DMS79 treated with DMSO at 0.1 percent for 48 hours (cell line): Measurements from ENCODE around the gene LGR6.
"Not testable (repeated sequence)": the region's sequence is repeated elsewhere in the genome, so short reads cannot be mapped to it uniquely, and the experiment has no call there.

Experiments used
- DNase-seq: peaks from one replicate; lab custom pipeline; 2025; lab: John Stamatoyannopoulos, UW

LGR6 gene, protein sequence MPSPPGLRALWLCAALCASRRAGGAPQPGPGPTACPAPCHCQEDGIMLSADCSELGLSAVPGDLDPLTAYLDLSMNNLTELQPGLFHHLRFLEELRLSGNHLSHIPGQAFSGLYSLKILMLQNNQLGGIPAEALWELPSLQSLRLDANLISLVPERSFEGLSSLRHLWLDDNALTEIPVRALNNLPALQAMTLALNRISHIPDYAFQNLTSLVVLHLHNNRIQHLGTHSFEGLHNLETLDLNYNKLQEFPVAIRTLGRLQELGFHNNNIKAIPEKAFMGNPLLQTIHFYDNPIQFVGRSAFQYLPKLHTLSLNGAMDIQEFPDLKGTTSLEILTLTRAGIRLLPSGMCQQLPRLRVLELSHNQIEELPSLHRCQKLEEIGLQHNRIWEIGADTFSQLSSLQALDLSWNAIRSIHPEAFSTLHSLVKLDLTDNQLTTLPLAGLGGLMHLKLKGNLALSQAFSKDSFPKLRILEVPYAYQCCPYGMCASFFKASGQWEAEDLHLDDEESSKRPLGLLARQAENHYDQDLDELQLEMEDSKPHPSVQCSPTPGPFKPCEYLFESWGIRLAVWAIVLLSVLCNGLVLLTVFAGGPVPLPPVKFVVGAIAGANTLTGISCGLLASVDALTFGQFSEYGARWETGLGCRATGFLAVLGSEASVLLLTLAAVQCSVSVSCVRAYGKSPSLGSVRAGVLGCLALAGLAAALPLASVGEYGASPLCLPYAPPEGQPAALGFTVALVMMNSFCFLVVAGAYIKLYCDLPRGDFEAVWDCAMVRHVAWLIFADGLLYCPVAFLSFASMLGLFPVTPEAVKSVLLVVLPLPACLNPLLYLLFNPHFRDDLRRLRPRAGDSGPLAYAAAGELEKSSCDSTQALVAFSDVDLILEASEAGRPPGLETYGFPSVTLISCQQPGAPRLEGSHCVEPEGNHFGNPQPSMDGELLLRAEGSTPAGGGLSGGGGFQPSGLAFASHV

DNA sequence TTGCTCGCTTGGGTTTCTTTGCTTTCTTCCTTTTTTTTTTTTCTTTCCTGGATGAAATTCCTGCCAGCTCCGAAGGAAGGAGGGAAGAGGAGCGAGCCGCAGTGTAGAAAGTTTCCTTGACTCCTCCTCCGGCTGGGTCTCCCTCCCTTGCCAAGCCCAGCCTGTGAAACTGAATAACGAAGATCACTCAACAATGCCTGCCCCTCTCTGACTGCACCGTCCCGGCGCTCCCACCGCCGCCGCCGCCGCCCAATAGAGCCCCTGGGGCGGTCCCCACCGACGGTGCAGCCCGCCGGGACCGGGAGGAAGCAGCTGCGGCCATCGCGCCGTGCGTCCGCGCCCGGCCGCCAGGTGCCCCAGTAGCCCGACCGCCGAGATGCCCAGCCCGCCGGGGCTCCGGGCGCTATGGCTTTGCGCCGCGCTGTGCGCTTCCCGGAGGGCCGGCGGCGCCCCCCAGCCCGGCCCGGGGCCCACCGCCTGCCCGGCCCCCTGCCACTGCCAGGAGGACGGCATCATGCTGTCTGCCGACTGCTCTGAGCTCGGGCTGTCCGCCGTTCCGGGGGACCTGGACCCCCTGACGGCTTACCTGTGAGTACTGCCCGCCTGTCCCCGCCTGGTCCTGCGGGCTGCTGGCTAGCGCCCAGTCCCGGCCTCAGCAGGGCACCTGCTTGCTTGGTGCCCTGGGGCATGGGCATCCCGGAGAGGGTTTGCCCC, at the start of gene LGR6:
LGR6 (plus strand) TSS at position 186 of the 714 bp plus-strand sequence; CDS start at position 377, 191 bp downstream.
- DNase-seq, result no peak

DNA sequence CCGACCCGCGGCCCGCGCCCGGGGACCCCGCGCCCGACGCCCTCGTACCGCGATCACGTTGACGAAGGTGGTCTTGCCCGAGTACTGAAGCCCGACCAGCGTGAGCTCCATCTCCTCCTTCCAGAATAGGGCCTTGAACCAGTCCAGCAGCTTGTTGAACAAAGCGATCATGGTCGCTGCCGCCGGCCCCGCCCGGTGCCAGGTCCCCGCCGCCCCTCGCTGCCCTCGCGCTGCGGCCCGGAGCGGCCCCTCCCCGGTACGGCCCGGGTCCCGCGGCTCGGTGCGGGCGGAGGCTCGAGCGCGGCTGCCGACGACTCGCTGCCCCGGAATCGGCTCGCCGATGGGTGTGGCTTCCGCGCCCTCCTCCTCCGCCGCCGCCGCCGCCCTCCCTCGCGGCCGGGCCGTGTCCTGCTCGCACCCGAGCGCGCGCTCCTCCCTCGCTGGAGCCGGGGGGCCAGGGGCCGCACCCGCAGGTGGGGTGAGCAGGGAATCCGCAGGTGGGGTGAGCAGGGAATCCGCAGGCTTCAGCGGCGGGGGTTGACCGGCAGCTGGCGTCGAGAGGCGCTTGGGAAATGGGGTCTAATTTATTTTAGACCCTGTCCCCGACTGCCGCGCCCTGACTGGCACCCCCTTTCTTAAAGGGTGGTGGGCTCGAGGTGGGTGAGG, 49.1 kb upstream of the LGR6 start, which contains the start of gene ARL8A:
ARL8A (minus strand) TSS at position 336 of the 666 bp plus-strand sequence; CDS start at position 171, 165 bp downstream.
- peak; percentile 56 for DNase-seq

DNA sequence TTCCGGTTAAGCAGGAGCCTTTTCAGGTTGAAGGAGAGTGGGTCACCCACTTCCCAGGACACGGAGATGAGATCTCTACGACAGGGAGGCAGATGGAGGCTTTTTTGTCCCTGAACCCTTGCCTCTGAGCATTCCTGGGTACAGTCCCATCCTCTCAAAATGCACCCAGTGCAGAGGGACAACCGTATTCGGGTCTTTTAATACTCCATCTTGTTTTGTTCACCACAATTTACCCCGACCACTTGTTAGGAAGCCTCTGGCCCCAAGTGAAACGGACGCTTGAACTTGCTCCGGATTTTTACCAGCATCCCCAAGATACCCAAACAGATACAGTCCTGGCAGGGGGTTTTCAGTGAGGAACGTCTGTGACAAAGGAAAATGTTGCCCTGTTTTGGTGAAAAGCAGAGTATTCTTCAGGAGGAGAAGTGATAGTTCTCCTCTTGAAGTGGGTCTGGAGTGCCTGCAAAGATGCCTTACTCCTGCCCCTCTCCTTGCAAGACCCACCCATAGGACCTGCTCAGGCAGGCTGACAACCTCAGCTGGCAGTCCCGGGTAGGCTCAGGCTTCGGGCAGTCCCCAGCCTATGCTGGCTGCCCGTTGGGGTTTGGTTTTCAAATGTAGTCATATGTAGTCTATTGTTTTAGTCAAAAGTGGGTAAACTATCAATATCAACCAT, 48.4 kb upstream of the LGR6 start:
- DNase-seq, result peak; percentile 48

DNA sequence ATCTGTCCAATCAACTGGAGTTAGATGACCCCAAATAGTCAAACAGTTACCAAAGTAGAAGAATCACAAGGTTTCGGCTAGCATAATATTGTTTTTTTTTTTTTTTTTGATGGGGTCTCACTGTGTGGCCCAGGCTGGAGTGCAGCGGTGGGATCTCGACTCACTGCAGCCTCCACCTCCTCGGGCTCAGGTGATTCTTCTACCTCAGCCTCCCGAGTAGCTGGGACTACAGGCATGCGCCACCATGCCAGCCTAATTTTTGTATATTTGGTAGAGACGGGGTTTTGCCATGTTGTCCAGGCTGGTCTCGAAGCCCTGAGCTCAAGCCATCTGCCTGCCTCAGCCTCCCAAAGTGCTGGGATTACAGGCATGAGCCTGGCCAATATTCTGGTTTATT, 47.9 kb upstream of the LGR6 start:
- not testable (repeated sequence) for DNase-seq

DNA sequence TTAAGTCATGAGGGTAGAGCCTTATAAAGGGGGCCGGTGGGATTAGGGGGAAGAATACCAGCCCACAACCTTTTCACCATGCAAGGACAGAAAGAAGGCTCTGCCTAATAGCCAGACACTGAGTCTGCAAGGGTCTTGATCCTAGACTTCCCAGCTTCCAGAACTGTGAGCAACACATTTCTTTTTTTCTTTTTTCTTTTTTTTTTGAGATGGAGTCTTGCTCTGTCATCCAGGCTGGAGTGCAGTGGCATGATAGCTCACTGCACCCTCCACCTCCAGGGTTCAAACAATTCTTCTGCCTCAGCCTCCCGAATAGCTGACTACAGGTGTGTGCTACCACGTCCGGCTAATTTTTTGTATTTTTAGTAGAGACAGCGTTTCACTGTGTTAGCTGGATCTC, 47.3 kb upstream of the LGR6 start:
- DNase-seq, result no peak

DNA sequence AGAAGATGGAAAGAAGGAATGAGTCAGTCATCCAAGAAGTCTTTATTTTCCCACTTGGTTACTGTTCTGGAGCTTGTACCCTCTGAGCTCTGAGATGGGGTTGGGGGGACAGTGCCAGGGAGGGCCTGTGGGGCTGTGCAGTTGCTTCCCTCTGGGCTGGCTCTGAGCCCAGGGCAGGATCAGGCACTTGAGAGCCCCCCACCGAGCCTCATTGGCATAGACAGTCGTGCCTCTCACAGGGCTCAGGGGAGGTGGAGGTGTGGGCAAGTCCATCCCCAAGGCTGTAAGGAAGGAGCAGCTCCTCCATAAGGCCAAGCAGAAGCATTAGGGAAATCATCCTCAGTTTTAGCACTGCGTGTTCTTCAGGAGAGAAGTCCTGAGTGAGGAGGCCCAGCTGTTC, 46.6 kb upstream of the LGR6 start:
- DNase-seq, result no peak

DNA sequence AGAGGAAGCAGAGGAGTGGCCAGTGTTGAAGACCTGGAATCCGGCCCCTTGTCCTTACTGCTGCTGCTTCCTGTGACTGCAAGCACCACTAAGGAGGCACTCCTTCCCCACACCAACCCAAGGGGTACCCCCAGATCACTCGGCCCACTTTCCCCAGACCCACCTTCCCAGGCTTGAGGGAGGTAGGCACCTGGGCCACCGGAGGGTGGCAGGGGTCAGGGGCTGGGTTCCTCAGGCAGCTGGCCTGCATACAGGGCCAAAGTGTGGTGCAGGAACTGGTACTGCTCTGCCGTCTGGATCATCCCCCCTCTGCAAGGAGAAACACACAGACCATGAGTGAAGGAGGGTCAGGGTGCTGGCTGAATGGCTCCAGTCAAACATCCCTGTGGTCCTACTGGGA, 45.2 kb upstream of the LGR6 start:
- no peak for DNase-seq

DNA sequence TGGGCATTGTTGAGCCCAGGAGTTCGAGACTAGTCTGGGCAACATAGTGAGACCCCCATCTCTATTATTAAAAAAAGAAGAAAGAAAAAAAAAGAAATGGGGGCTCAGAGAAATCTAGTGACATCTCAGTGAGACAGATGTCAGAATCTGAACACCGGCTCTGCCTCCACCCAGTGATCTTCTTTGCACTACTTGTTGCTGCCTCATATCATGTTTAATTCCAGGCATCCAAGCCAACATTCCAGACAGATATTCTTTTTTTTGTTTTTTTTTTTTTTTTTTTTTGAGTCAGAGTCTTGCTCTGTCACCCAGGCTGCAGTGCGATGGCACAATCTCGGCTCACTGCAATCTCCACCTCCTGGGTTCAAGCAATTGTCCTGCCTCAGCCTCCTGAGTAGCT, 44.0 kb upstream of the LGR6 start:
- DNase-seq, result no peak

DNA sequence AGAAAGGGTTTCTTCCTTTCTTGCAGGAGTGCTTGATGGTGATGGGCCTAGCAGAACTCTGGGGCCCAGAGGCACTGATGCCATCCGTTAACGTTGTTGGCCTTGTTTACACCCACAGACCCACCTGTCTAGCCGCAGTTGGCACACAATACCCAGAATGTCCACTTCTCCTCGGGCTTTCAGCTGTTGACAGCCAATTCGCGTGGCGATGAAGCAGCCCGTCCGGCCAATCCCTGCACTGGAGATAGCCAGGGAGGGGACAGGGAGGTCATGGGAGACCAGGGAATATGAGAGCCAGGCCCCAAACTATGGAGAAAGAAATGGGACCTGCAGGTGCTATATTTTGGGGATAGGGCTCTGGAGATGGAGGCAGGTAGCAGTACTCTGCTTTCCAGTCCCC, 43.4 kb upstream of the LGR6 start:
- DNase-seq, result no peak

DNA sequence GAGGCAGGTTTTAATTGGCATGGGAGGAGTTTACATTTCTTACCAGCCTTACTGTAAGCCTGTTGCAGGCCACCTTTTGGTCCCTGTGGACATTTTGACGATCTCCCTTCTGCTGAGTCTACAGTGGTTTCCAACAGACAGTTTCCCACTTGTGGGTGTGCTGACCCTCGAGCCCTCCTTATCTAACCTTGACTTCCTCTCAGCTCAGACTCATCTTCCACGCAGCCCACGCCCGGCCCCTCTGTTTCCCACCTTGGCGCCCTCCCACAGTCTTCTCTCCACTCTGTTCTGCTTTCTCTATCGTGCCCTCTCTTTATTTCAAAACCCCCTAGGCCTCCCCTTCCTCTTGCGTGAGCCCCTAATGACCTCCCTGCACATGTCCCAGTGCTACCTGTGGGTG, 43.0 kb upstream of the LGR6 start:
- DNase-seq, result no peak

DNA sequence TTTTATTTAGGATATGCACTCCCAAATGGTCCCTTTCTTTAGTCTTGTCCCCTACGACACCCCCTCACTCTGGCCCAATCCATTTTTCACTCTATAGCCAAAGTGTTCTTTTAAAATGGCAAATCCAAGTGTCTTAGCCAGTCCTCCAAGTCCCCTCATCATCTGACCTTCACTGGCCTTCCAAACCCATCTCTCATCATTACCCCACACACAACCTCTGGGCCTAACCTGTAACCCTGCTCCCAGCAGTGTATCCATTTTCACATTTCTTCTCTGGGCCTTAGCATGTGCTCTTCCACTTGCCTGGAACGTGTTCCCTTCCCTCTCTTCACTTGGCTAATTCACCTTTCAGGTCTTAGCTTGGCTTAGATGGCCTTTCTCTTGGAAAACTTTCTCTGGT, 42.6 kb upstream of the LGR6 start:
- no peak for DNase-seq

DNA sequence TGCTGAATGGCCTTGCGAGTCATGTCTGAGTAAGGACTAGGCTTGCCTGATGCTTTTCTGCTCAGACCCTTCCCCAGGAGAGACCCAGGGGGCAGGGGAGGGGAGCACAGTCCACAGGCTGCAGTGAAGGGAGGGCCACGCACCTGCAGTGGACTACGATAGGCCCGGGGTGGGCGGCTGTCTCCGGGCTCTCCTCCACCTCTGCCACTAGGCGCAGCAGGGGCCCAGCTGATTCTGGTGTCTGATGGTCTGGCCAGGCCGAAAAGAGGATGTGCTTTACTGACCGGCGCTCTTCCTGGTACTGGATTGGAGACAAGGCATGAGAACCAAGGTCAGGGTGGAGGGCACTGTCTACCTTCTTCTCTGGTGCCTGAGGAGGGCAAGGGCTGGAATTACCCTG, 41.2 kb upstream of the LGR6 start:
- no peak for DNase-seq

DNA sequence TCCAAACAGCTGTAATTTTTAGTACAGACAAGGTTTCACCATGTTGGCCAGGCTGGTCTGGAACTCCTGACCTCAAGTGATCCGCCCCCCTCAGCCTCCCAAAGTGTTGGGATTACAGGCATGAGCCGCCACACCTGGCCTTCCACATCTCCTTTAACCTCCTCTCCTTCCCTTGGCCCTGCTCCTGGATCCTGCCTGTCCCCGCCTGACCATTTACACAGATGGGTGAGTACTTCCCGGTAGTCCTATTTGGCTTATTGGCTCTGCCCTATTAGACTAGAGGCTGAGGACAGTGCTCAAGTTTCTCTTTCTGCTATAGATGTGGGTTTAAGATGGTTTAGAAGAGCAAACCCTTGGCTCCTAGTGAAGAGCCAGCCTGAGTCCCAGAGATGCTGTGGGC, 40.3 kb upstream of the LGR6 start:
- no peak for DNase-seq

DNA sequence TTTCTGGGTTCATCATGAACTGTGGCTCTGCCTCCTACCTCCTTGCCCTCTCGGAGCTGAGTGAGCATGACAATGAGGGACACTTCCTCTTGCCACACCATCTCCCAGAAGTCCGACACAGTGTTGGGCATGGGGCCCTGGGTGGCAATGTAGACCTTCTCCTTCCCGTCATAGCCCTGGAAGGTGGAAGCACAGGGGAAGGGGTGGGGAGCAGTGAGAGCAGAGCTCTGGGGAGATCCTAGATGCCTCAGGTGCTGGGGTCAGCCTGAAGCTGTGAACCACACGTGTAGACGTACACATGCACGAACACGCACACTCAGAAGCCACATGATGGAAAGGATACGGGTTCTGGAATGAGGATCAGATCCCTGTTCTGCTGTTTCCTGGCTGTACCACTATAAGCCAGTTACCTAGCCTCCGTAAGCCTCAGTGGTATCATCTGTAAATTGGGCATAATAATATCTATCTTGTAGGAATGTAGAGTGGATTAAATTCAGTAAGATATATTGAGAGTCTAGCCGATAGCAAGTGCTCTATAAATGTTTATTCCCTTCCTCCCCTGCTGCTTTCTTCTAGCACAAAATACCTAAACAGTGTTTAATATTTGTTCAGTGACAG, 39.3 kb upstream of the LGR6 start:
- no peak for DNase-seq

DNA sequence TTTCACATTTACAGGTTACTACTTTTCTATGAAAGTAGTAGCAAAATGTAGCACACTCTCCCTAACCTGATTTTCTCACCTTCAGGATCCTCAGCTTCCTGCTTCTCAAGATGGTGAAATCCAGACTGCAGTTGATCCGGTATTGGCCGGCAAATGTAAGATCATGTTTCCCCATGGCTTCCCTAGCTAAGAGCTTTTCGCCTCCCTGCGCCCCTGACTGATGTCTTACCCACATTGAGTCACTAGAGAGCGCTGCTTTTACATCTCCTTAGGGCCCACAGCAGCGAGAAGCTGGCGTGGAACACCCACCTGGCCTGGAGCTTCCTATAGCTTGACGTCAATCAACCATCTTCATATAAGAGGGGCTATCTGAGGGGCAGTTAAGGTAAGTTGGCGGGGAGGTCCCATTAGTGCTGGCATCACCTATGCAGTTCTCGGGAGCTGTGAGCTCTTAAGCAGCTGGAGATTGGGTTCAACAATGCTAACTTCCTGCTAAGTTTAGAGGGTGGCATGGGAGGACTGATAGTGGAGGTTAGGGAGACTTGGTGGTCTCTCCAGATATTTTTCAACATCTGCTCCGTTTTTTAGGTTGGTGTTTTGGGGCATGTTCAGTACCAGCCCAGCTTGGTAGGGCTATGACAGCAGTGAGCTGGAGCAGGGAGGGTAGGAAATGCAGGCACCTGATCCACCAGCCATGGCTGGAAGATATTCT, 38.7 kb upstream of the LGR6 start:
- peak; percentile 33 for DNase-seq

DNA sequence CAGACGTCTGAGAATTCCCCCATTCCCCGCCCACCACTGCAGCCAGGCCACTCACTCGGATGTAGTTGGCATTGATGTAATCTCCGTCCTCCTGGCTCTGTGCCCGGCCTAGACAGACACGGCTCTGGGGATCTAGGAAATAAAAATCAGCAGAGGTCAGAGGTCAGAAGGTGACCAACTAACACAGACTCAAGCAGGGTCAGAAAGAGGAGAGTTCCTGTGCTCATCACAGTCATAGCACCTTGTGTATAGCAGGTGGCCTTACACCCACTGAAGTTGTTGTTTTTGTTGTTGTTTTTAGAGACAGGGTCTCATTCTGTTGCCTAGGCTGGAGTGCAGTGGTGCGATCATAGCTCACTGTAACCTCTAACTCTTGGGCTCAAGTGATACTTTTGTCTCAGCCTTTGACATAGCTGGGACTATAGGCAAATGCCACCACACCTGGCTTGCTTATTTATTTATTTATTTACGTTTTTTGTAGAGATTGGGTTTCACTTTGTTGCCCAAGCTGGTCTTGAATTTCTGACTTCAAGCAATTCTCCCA, 38.0 kb upstream of the LGR6 start:
- DNase-seq, result peak; percentile 27

DNA sequence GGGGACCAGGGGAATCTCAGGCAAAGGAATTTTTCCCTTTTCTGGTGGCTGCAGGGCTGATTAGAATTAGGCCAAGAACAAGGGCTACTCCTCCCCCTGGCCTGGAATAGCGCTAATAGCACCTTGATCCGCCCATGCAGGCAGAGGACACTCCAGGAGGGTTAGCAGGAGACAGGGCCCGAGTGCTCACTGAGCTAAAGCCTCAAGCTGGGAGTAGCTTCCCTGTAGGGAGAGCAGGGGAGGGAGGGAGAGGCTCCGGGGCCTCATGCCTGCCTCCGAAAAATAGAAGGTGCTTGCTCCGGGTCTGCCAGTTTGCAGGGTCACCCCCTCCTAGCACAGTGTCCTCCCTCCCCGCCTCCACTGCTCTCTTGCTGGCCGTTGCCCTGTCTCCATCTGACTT, 37.0 kb upstream of the LGR6 start:
- DNase-seq, result no peak

DNA sequence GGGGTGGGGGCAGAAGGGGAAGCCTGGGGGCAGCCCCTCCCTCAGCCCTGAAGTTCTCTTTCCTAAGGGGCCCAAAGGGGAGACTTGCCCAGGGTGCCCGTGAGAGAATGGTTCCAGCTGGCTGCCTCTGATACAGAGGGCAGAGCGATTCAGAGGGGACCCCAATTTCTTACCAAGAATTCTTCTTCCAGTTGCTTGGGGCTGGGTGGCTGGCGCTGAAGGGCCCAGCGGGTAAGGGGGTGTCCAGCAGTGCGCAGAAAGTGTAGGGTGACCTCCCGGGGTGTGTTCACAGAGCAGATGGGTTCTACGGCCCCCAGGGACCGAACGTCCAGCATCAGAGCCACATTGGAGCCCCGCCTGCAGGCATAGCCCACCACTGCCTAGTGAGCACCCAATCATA, 35.7 kb upstream of the LGR6 start:
- no peak for DNase-seq

DNA sequence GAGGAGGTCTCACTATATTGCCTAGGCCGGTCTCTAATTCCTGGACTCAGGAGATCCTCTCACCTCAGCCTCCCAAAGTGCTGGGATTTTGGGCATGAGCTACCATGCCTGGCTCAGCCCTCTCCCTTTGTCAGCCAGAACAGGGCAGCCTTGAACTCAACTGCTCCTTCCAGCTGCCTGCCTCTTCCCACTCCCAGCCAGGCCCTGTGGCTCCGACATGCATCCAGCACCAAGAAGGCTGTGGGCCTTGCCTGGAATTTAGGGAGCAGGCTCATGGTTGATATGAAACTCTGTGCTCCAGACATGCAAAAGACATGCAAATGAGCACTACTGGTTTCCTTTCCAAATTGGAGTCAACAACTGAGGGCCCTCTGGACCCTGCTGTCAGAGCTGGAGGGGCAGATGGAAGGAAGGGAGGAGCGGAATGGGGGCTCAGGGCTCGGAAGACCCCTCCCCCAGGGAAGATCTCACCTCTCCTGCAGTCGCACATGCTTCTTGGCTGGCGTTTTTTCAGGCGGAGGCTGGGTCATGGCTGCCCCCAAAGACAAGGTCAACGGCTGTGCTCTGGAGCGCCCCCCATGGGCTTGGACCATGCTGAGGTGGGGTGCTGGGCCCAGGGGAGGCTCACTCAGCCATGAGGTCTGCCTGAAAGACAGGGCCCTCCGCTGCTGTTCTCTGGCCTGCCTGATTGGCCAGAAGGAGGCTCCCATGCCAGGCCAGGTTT, 34.6 kb upstream of the LGR6 start:
- no peak for DNase-seq
